ENCODE data around the gene AIG1. TPM values are rescaled to one million over a fixed set of nuclear protein-coding genes. Genes with fewer than 3 reads are reported as not detected.

Gene AIG1
- total RNA-seq, 1 donor from 2014 or later: 37.1 TPM

- H3K4me3 Mint-ChIP-seq: no peak overlapping the region
- H3F3A ChIP-seq (ENCODE audit: low read depth): no peaks in the 10 kb centered on the region
- no peaks in the 10 kb centered on the region for H3K27me3 ChIP-seq
- H3K9ac ChIP-seq: no peak overlapping the region
- no peaks in the 10 kb centered on the region for H3K36me3 ChIP-seq
- peaks cover 4% of the 10 kb centered on the region for H3K27me3 Mint-ChIP-seq (ENCODE audit: insufficient read depth, low read depth)
- no peak overlapping the region for H3K27ac ChIP-seq
- no peak overlapping the region for H2AFZ ChIP-seq (replicated peaks)
- H3K36me3 Mint-ChIP-seq: peaks cover 1% of the 10 kb centered on the region
- H3K4me1 Mint-ChIP-seq: no peaks in the 10 kb centered on the region
- no peaks in the 10 kb centered on the region for H3K9me3 ChIP-seq (ENCODE audit: low read depth)
- H3K9me3 Mint-ChIP-seq: no peaks in the 10 kb centered on the region
- no peak overlapping the region for H3K4me3 ChIP-seq
- H4K20me1 ChIP-seq (ENCODE audit: low read depth): no peaks in the 10 kb centered on the region
- H3K4me1 ChIP-seq: no peaks in the 10 kb centered on the region
- H3K27ac Mint-ChIP-seq: no peak overlapping the region
- H3K79me2 ChIP-seq (ENCODE audit: low read depth): no peaks in the 10 kb centered on the region
- TF ChIP-seq EZH2 (IDR thresholded peaks at IDR 0.05) (no peak), EZH2phosphoT487 (IDR thresholded peaks at IDR 0.05) (no peak), CTCF (IDR thresholded peaks at IDR 0.05) (peak; percentile 35)
- no peak overlapping the region for H3K4me2 ChIP-seq
- DNase-seq (ENCODE audit: low spot score): peak; percentile 25
These were observed 218.7 kb downstream of the AIG1 start for GRCh38 chr6:143279385-143279784.

GRCh38 chr6:143283887-143284645 is 223.4 kb downstream of the AIG1 start:
- Mint-ChIP-seq H3K4me1 (no peaks in the 10 kb centered on the region), H3K27ac (no peak overlapping the region), H3K9me3 (no peaks in the 10 kb centered on the region), H3K4me3 (no peak overlapping the region), H3K36me3 (peaks cover 2% of the 10 kb centered on the region), H3K27me3 (ENCODE audit: insufficient read depth, low read depth) (peaks cover 4% of the 10 kb centered on the region)
- H3K4me1 ChIP-seq: peaks cover 7% of the 10 kb centered on the region
- H3K79me2 ChIP-seq (ENCODE audit: low read depth): no peaks in the 10 kb centered on the region
- H3K27ac ChIP-seq: no peak overlapping the region
- no peak overlapping the region for H3K4me2 ChIP-seq
- no peak overlapping the region for H2AFZ ChIP-seq (replicated peaks)
- H3K9me3 ChIP-seq (ENCODE audit: low read depth): no peaks in the 10 kb centered on the region
- no peaks in the 10 kb centered on the region for H3K27me3 ChIP-seq
- H3K4me3 ChIP-seq: no peak overlapping the region
- no peak for DNase-seq (ENCODE audit: low spot score)
- H4K20me1 ChIP-seq (ENCODE audit: low read depth): no peaks in the 10 kb centered on the region
- no peak overlapping the region for H3K9ac ChIP-seq
- TF ChIP-seq CTCF (IDR thresholded peaks at IDR 0.05): no peak
- TF ChIP-seq EZH2 (IDR thresholded peaks at IDR 0.05): no peak
- no peak for TF ChIP-seq EZH2phosphoT487 (IDR thresholded peaks at IDR 0.05)
- peaks cover 5% of the 10 kb centered on the region for H3F3A ChIP-seq (ENCODE audit: low read depth)
- H3K36me3 ChIP-seq: no peaks in the 10 kb centered on the region

GRCh38 chr6:143286251-143286795 is 225.6 kb downstream of the AIG1 start:
- no peaks in the 10 kb centered on the region for H4K20me1 ChIP-seq (ENCODE audit: low read depth)
- H3K4me3 ChIP-seq: no peak overlapping the region
- H3K27ac Mint-ChIP-seq: no peak overlapping the region
- no peaks in the 10 kb centered on the region for H3K27me3 ChIP-seq
- no peaks in the 10 kb centered on the region for H3K36me3 ChIP-seq
- no peak overlapping the region for H3K4me3 Mint-ChIP-seq
- peaks cover 5% of the 10 kb centered on the region for H3F3A ChIP-seq (ENCODE audit: low read depth)
- no peak overlapping the region for H3K4me2 ChIP-seq
- no peaks in the 10 kb centered on the region for H3K4me1 Mint-ChIP-seq
- peaks cover 2% of the 10 kb centered on the region for H3K27me3 Mint-ChIP-seq (ENCODE audit: insufficient read depth, low read depth)
- peaks cover 2% of the 10 kb centered on the region for H3K36me3 Mint-ChIP-seq
- no peaks in the 10 kb centered on the region for H3K79me2 ChIP-seq (ENCODE audit: low read depth)
- TF ChIP-seq CTCF (IDR thresholded peaks at IDR 0.05): no peak
- DNase-seq (ENCODE audit: low spot score): no peak
- H3K4me1 ChIP-seq: peaks cover 7% of the 10 kb centered on the region
- no peaks in the 10 kb centered on the region for H3K9me3 ChIP-seq (ENCODE audit: low read depth)
- H3K9me3 Mint-ChIP-seq: no peaks in the 10 kb centered on the region
- H3K9ac ChIP-seq: no peak overlapping the region
- H3K27ac ChIP-seq: no peak overlapping the region
- H2AFZ ChIP-seq (replicated peaks): no peak overlapping the region
